ENCODE data around the gene SASH3.

SASH3 gene

GRCh38 chrX:129783291-129783713, 3.6 kb downstream of the SASH3 start:
- no peak for DNase-seq (ENCODE audit: low read depth)

- DNase-seq (ENCODE audit: low read depth) = no peak
Observed at GRCh38 chrX:129784371-129784770, 4.6 kb downstream of the SASH3 start.

GRCh38 chrX:129785160-129785947, 5.6 kb downstream of the SASH3 start:
- DNase-seq (ENCODE audit: low read depth) = no peak

GRCh38 chrX:129786210-129786651, 6.5 kb downstream of the SASH3 start:
- no peak for DNase-seq (ENCODE audit: low read depth)

GRCh38 chrX:129787336-129788055, 7.7 kb downstream of the SASH3 start:
- DNase-seq (ENCODE audit: low read depth) = no peak

- DNase-seq (ENCODE audit: low read depth) = no peak
Observed at GRCh38 chrX:129788527-129788926, 8.8 kb downstream of the SASH3 start.

GRCh38 chrX:129790146-129790545, 10.4 kb downstream of the SASH3 start:
- no peak for DNase-seq (ENCODE audit: low read depth)

- DNase-seq (ENCODE audit: low read depth) = no peak
Observed at GRCh38 chrX:129790808-129791207, 11.1 kb downstream of the SASH3 start.

GRCh38 chrX:129791336-129791735, 11.6 kb downstream of the SASH3 start:
- no peak for DNase-seq (ENCODE audit: low read depth)

- no peak for DNase-seq (ENCODE audit: low read depth)
Observed at GRCh38 chrX:129791961-129792570, 12.3 kb downstream of the SASH3 start.

GRCh38 chrX:129792586-129793291, 13.0 kb downstream of the SASH3 start:
- DNase-seq (ENCODE audit: low read depth) = no peak

- no peak for DNase-seq (ENCODE audit: low read depth)
Observed at GRCh38 chrX:129793604-129794191, 13.9 kb downstream of the SASH3 start.

- DNase-seq (ENCODE audit: low read depth) = no peak
Observed at GRCh38 chrX:129795584-129795983, 15.8 kb downstream of the SASH3 start.

GRCh38 chrX:129797251-129797906, 17.6 kb downstream of the SASH3 start:
- no peak for DNase-seq (ENCODE audit: low read depth)

- DNase-seq (ENCODE audit: low read depth) = no peak
Observed at GRCh38 chrX:129798456-129798855, 18.7 kb downstream of the SASH3 start.

GRCh38 chrX:129798888-129799287, 19.1 kb downstream of the SASH3 start:
- DNase-seq (ENCODE audit: low read depth) = no peak

GRCh38 chrX:129800186-129800585, 20.4 kb downstream of the SASH3 start:
- DNase-seq (ENCODE audit: low read depth) = no peak

GRCh38 chrX:129802863-129803262, 23.1 kb downstream of the SASH3 start:
- DNase-seq (ENCODE audit: low read depth) = no peak

- DNase-seq (ENCODE audit: low read depth) = no peak
Observed at GRCh38 chrX:129804806-129805205, 25.1 kb downstream of the SASH3 start.

GRCh38 chrX:129808158-129808828, 28.5 kb downstream of the SASH3 start:
- DNase-seq (ENCODE audit: low read depth) = peak; percentile 67
